Panc1 (cell line): ENCODE results near the gene BRCA2. TPM values are rescaled to one million over a fixed set of nuclear protein-coding genes. Genes with fewer than 3 reads are reported as not detected.

Experiments used
- ATAC-seq: fragments of 200-7000 bp; cut with Tn5 transposase; 2 replicates; pipeline ENCODE4 v1.9.1; 2020; ENCODE audit warnings: mild to moderate bottlenecking, moderate library complexity
- BruUV-seq: library from RNA; stranded (reverse); fragments of 400-500 nt; replicated peaks from 2 replicates; lab custom pipeline; 2021; lab: Mats Ljungman, UMichigan
- CTCF ChIA-PET: fragments of 300-600 bp; sonication (Branson Sonifier 250); formaldehyde crosslinking; loops from one replicate; lab custom pipeline; 2022; ENCODE audit warnings: antibody characterized with exemption; lab: Charles Lee
- POLR2A ChIA-PET: fragments of 300-600 bp; sonication (Branson Sonifier 250); formaldehyde crosslinking; loops from one replicate; lab custom pipeline; 2022; ENCODE audit warnings: antibody characterized with exemption; lab: Charles Lee
- DNase-seq: peaks from one replicate; pipeline ENCODE4 v3.0.0-alpha.2; 2010; ENCODE audit warnings: low read depth, low spot score
- H3K27ac ChIP-seq: 2 replicates; pipeline ENCODE4 v1.5.1; 2011; ENCODE audit warnings: mild to moderate bottlenecking, low read length, inconsistent platforms
- H3K27me3 ChIP-seq: fragments of 200-500 bp; sonication (Bioruptor generic); 2 replicates; pipeline ENCODE4 v1.6.0; 2014; ENCODE audit warnings: low read length, inconsistent platforms; ENCODE audit not compliant: control insufficient read depth, insufficient read depth
- H3K36me3 ChIP-seq: fragments of 200-500 bp; sonication (Bioruptor generic); 2 replicates; pipeline ENCODE4 v1.5.1; 2014; ENCODE audit warnings: inconsistent platforms, mild to moderate bottlenecking, low read length, moderate library complexity; ENCODE audit not compliant: control insufficient read depth, insufficient read depth
- H3K4me1 ChIP-seq: 2 replicates; pipeline ENCODE4 v1.5.1; 2011; ENCODE audit warnings: inconsistent platforms, mild to moderate bottlenecking, low read length, moderate library complexity; ENCODE audit not compliant: control insufficient read depth, insufficient read depth
- H3K4me3 ChIP-seq, 2 experiments: 2 replicates each; pipeline ENCODE4 v1.5.1; 2011 to 2012; ENCODE audit warnings: low read depth in 2 of 2, low read length in 2 of 2, mild to moderate bottlenecking in 2 of 2, inconsistent platforms in 1 of 2, moderate library complexity in 1 of 2
- H3K9me3 ChIP-seq: fragments of 200-500 bp; sonication (Bioruptor generic); 2 replicates; pipeline ENCODE4 v1.5.1; 2014; ENCODE audit warnings: low read depth, mild to moderate bottlenecking, inconsistent platforms, low read length, moderate library complexity; ENCODE audit not compliant: control insufficient read depth, insufficient read depth
- POLR2AphosphoS5 ChIP-seq: IDR thresholded peaks from 2 replicates; pipeline ENCODE4 v1.6.1; 2012; ENCODE audit warnings: mild to moderate bottlenecking, low read depth, low read length, moderate library complexity
- SIN3A ChIP-seq: IDR thresholded peaks from 2 replicates; pipeline ENCODE4 v1.6.1; 2012; ENCODE audit warnings: low read depth, mild to moderate bottlenecking, low read length, moderate library complexity, borderline replicate concordance; ENCODE audit not compliant: insufficient read depth
- TCF7L2 ChIP-seq: IDR thresholded peaks from 2 replicates; pipeline ENCODE4 v1.6.1; 2011; ENCODE audit warnings: mild to moderate bottlenecking, low read depth, low read length, inconsistent platforms
- in situ Hi-C: cut with HindIII; loops from 2 replicates; pipeline ENCODE4 v1.10.0; 2016; ENCODE audit warnings: low sequenced_read_pairs, low pct_unique_long_range_greater_than_20kb
- intact Hi-C: fragments of 100-400 bp; cut with micrococcal nuclease; formaldehyde crosslinking; loops from one replicate; pipeline ENCODE4 v1.10.0; 2022; ENCODE audit not compliant: unreplicated experiment
- total RNA-seq: library from RNA; stranded (reverse); gene quantifications from one replicate; pipeline ENCODE4 v1.2.1, GENCODE V29; 2021; ENCODE audit not compliant: unreplicated experiment
- TF ChIP-seq, protein P1 (sequence below): fragments of 450-650 bp; IDR thresholded peaks from 2 replicates; pipeline ENCODE4 v1.5.1; 2017; ENCODE audit warnings: mild to moderate bottlenecking
- TF ChIP-seq, protein P2 (sequence below), 2 experiments: IDR thresholded peaks; 2 replicates each; pipeline ENCODE4 v1.6.1; 2011 to 2012; ENCODE audit warnings: low read depth in 2 of 2, control low read depth in 1 of 2, low read length in 1 of 2, mild to moderate bottlenecking in 1 of 2, moderate library complexity in 1 of 2; ENCODE audit not compliant: insufficient read depth in 1 of 2

The BRCA2 gene
- total RNA-seq, 1 experiment from 2014 or later: 8.4 TPM

DNA sequence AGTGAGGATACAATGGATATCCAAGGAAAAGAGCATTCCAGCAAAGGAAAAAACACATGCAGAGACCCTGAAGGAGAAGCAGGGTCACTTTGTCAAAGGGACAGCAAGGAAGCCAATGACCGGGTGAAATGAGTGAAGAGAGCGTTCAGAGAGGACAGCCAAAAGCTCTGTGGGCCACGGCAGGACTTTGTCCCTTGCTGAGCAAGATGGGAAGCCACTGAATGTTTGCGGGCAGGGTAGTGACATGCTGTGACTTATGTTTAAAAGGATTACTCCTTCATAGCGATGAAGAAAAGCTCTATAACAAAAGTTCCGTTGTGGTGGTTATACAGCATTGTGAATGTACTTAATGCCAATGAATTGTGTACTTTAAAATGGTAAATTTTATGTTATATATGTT lies 16.6 kb upstream of the BRCA2 start:
- ChIA-PET POLR2A (no interaction called here), CTCF (no interaction called here)
- no peak overlapping the region for H3K27ac ChIP-seq
- H3K27me3 ChIP-seq: peaks cover 8% of the 10 kb centered on the region
- H3K9me3 ChIP-seq: no peaks in the 10 kb centered on the region
- ATAC-seq (no peak), DNase-seq (no peak)
- in situ Hi-C loops (no loop called here), intact Hi-C loops (no loop called here)
- no peaks in the 10 kb centered on the region for H3K4me1 ChIP-seq
- TF ChIP-seq, protein P1, sequence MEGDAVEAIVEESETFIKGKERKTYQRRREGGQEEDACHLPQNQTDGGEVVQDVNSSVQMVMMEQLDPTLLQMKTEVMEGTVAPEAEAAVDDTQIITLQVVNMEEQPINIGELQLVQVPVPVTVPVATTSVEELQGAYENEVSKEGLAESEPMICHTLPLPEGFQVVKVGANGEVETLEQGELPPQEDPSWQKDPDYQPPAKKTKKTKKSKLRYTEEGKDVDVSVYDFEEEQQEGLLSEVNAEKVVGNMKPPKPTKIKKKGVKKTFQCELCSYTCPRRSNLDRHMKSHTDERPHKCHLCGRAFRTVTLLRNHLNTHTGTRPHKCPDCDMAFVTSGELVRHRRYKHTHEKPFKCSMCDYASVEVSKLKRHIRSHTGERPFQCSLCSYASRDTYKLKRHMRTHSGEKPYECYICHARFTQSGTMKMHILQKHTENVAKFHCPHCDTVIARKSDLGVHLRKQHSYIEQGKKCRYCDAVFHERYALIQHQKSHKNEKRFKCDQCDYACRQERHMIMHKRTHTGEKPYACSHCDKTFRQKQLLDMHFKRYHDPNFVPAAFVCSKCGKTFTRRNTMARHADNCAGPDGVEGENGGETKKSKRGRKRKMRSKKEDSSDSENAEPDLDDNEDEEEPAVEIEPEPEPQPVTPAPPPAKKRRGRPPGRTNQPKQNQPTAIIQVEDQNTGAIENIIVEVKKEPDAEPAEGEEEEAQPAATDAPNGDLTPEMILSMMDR: no peak
- TF ChIP-seq, protein P2, sequence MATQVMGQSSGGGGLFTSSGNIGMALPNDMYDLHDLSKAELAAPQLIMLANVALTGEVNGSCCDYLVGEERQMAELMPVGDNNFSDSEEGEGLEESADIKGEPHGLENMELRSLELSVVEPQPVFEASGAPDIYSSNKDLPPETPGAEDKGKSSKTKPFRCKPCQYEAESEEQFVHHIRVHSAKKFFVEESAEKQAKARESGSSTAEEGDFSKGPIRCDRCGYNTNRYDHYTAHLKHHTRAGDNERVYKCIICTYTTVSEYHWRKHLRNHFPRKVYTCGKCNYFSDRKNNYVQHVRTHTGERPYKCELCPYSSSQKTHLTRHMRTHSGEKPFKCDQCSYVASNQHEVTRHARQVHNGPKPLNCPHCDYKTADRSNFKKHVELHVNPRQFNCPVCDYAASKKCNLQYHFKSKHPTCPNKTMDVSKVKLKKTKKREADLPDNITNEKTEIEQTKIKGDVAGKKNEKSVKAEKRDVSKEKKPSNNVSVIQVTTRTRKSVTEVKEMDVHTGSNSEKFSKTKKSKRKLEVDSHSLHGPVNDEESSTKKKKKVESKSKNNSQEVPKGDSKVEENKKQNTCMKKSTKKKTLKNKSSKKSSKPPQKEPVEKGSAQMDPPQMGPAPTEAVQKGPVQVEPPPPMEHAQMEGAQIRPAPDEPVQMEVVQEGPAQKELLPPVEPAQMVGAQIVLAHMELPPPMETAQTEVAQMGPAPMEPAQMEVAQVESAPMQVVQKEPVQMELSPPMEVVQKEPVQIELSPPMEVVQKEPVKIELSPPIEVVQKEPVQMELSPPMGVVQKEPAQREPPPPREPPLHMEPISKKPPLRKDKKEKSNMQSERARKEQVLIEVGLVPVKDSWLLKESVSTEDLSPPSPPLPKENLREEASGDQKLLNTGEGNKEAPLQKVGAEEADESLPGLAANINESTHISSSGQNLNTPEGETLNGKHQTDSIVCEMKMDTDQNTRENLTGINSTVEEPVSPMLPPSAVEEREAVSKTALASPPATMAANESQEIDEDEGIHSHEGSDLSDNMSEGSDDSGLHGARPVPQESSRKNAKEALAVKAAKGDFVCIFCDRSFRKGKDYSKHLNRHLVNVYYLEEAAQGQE (IDR thresholded peaks at IDR 0.05; ENCODE audit: insufficient read depth in 1 of 2, low read depth in 2 of 2, low read length in 1 of 2): no peak
- no peaks in the 10 kb centered on the region for H3K36me3 ChIP-seq
- BruUV-seq: no TSS peak
- H3K4me3 ChIP-seq: no peak overlapping the region

DNA sequence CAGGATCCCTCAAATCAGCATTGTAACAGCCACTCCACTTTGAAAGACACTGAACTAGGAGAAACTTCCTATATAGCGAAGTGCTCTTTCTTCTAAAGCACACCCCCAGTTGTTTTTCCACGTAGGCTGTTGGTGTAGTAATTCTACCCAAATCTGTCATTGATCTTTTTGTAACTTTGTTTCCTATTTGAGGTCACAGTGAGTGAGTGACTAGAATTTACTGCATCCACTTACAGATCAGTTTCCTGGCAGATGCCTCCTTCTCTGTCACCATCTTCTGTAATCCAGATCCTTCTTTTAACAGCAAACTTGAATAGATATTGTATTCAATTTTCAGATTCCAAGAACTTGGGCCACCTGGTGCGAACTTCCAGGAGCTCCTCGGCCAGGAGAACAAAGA lies 15.4 kb upstream of the BRCA2 start:
- peaks cover 8% of the 10 kb centered on the region for H3K27me3 ChIP-seq
- no peak for ATAC-seq
- BruUV-seq: no TSS peak
- intact Hi-C loops: no loop called here
- ChIA-PET CTCF (no interaction called here), POLR2A (no interaction called here)
- H3K4me3 ChIP-seq: no peak overlapping the region
- no peak overlapping the region for H3K27ac ChIP-seq
- H3K36me3 ChIP-seq: no peaks in the 10 kb centered on the region
- H3K9me3 ChIP-seq: no peaks in the 10 kb centered on the region
- TF ChIP-seq SIN3A (no peak), TCF7L2 (no peak), POLR2AphosphoS5 (no peak)
- TF ChIP-seq, protein P1: no peak
- TF ChIP-seq, protein P2 (IDR thresholded peaks at IDR 0.05; ENCODE audit: insufficient read depth in 1 of 2, low read depth in 2 of 2, low read length in 1 of 2): no peak
- in situ Hi-C loops: no loop called here
- H3K4me1 ChIP-seq: no peaks in the 10 kb centered on the region
- no peak for DNase-seq
